HepG2 (cell line): ENCODE measurements around the gene LRRC27. TPM values are rescaled to one million over a fixed set of nuclear protein-coding genes. Genes with fewer than 3 reads are reported as not detected.

Experiments used
- ATAC-seq: fragments of 200-7000 bp; cut with Tn5 transposase; 3 replicates; pipeline ENCODE4 v1.9.1; 2020; ENCODE audit warnings: mild to moderate bottlenecking, moderate library complexity
- BruUV-seq: library from RNA; stranded (reverse); fragments of 400-500 nt; replicated peaks from 2 replicates; lab custom pipeline; 2021; lab: Mats Ljungman, UMichigan
- CTCF ChIA-PET: fragments of 300-600 bp; formaldehyde crosslinking; extraction: SDS; loops from one replicate; lab custom pipeline; 2021; ENCODE audit warnings: low total read pairs, inconsistent platforms, low intra/inter-chr PET ratio; lab: Yijun Ruan, JAX
- POLR2A ChIA-PET: fragments of 350-600 bp; sonication (Branson Sonifier 250); formaldehyde crosslinking; loops from one replicate; lab custom pipeline; 2020; ENCODE audit warnings: antibody characterized with exemption, inconsistent platforms; lab: Yijun Ruan, JAX
- DNase-seq: peaks from one replicate; pipeline ENCODE4 v3.0.0-alpha.2; 2015; ENCODE audit warnings: low spot score
- FAIRE-seq: peaks from 3 replicates; lab custom pipeline; 2011; peaks lifted over from hg19 to GRCh38; lab: Jason Lieb, UNC
- H2AFZ ChIP-seq: one replicate; pipeline ENCODE4 v1.6.1; 2011; ENCODE audit warnings: low read length, inconsistent platforms
- H3K27ac ChIP-seq: fragments of 300-600 bp; 3 replicates; pipeline ENCODE4 v1.8.0; 2011; ENCODE audit warnings: mixed run types, mild to moderate bottlenecking, mixed read lengths, low read length, inconsistent platforms; ENCODE audit not compliant: insufficient read depth; ENCODE audit errors: extremely low read length
- H3K27me3 ChIP-seq, 2 experiments: fragments of 200-600 bp in 1 of 2; 2 replicates in 1 of 2; 3 replicates in 1 of 2; pipeline versions ENCODE4 v1.6.0 to v1.8.0; 2011; ENCODE audit warnings: low read length in 2 of 2, mild to moderate bottlenecking in 2 of 2, moderate library complexity in 2 of 2, inconsistent platforms in 1 of 2; ENCODE audit not compliant: insufficient read depth in 2 of 2, control insufficient read depth in 1 of 2
- H3K36me3 ChIP-seq, 2 experiments: fragments of 200-600 bp in 1 of 2; replicated peaks in 1 of 2; 2 replicates in 1 of 2; 3 replicates in 1 of 2; pipeline versions ENCODE4 v1.5.1 to v1.8.0; 2011; ENCODE audit warnings: low read length in 2 of 2, inconsistent platforms in 1 of 2; ENCODE audit not compliant: insufficient read depth in 2 of 2, control insufficient read depth in 1 of 2
- H3K4me1 ChIP-seq: 2 replicates; pipeline ENCODE4 v1.5.1; 2012; ENCODE audit warnings: low read length, inconsistent platforms; ENCODE audit not compliant: insufficient read depth
- H3K4me2 ChIP-seq: 2 replicates; pipeline ENCODE4 v1.6.0; 2011; ENCODE audit warnings: low read depth, low read length, inconsistent platforms
- H3K4me3 ChIP-seq, 3 experiments: fragments of 200-600 bp in 1 of 3; sonication (generic), shearing (Covaris generic) in 1 of 3; replicated peaks in 1 of 3; 2 replicates each; pipeline ENCODE4 v1.5.1; 2011 to 2016; ENCODE audit warnings: low read length in 3 of 3, inconsistent platforms in 2 of 3, low read depth in 2 of 3, mild to moderate bottlenecking in 2 of 3, control low read depth in 1 of 3, mixed read lengths in 1 of 3; ENCODE audit not compliant: insufficient read depth in 1 of 3
- H3K79me2 ChIP-seq: one replicate; pipeline ENCODE4 v1.6.1; 2011; ENCODE audit warnings: low read length, inconsistent platforms; ENCODE audit not compliant: insufficient read depth
- H3K9ac ChIP-seq: 2 replicates; pipeline ENCODE4 v1.6.0; 2011; ENCODE audit warnings: mild to moderate bottlenecking, low read depth, low read length, inconsistent platforms; ENCODE audit not compliant: insufficient read depth
- H3K9me3 ChIP-seq: 2 replicates; pipeline ENCODE4 v1.5.1; 2012; ENCODE audit warnings: mild to moderate bottlenecking, low read length
- H4K20me1 ChIP-seq: 2 replicates; pipeline ENCODE4 v1.6.0; 2011; ENCODE audit warnings: inconsistent platforms, mild to moderate bottlenecking, low read length, moderate library complexity; ENCODE audit not compliant: insufficient read depth
- E2F5 ChIP-seq: sonication (generic); formaldehyde crosslinking; conservative IDR thresholded peaks from 2 replicates; pipeline ENCODE4 v1.4.0; 2020; ENCODE audit warnings: missing genetic modification reagents
- ELF3 ChIP-seq: IDR thresholded peaks from 2 replicates; pipeline ENCODE4 v1.6.1; 2016; ENCODE audit warnings: missing genetic modification reagents, missing compliant biosample characterization
- HMGXB4 ChIP-seq, 2 experiments: sonication (generic) in 1 of 2; formaldehyde crosslinking in 1 of 2; IDR thresholded peaks; 2 replicates each; pipeline versions ENCODE4 v1.4.0 to v1.6.1; 2018 to 2020; ENCODE audit warnings: missing genetic modification reagents in 2 of 2, borderline replicate concordance in 1 of 2, low read depth in 1 of 2, mild to moderate bottlenecking in 1 of 2, missing biosample characterization in 1 of 2
- KLF13 ChIP-seq: sonication (generic); formaldehyde crosslinking; IDR thresholded peaks from 2 replicates; pipeline ENCODE4 v1.4.0; 2020; ENCODE audit warnings: mild to moderate bottlenecking, missing genetic modification reagents
- MAF1 ChIP-seq: sonication (generic); formaldehyde crosslinking; IDR thresholded peaks from 2 replicates; pipeline ENCODE4 v1.5.0; 2020; ENCODE audit warnings: missing genetic modification reagents, borderline replicate concordance
- MAX ChIP-seq: IDR thresholded peaks from 2 replicates; pipeline ENCODE4 v1.6.1; 2012; ENCODE audit warnings: inconsistent platforms
- RAD21 ChIP-seq: fragments of 450-650 bp; formaldehyde crosslinking; IDR thresholded peaks from 2 replicates; pipeline ENCODE4 v1.5.0; 2020; ENCODE audit warnings: mild to moderate bottlenecking
- RAD51 ChIP-seq: fragments of 450-650 bp; IDR thresholded peaks from 2 replicates; pipeline ENCODE4 v1.6.1; 2016; ENCODE audit warnings: borderline replicate concordance
- RARA ChIP-seq: IDR thresholded peaks from 2 replicates; pipeline ENCODE4 v1.6.1; 2016; ENCODE audit warnings: missing genetic modification reagents, missing compliant biosample characterization
- U2AF2 ChIP-seq: fragments of 200-400 bp; formaldehyde crosslinking; IDR thresholded peaks from 2 replicates; pipeline ENCODE4 v1.6.1; 2017; ENCODE audit warnings: low read depth, mild to moderate bottlenecking, low read length
- ZFP37 ChIP-seq: sonication (generic); formaldehyde crosslinking; IDR thresholded peaks from 2 replicates; pipeline ENCODE4 v1.4.0; 2020; ENCODE audit warnings: missing genetic modification reagents, borderline replicate concordance
- ZNF124 ChIP-seq: sonication (generic); formaldehyde crosslinking; IDR thresholded peaks from 2 replicates; pipeline ENCODE4 v1.4.0; 2020; ENCODE audit warnings: missing genetic modification reagents
- ZNF138 ChIP-seq: sonication (generic); formaldehyde crosslinking; IDR thresholded peaks from 2 replicates; pipeline ENCODE4 v1.5.0; 2020; ENCODE audit warnings: mild to moderate bottlenecking, low read depth, missing genetic modification reagents
- ZNF232 ChIP-seq: sonication (generic); formaldehyde crosslinking; IDR thresholded peaks from 2 replicates; pipeline ENCODE4 v1.4.0; 2020; ENCODE audit warnings: missing genetic modification reagents, borderline replicate concordance
- ZNF414 ChIP-seq: sonication (generic); formaldehyde crosslinking; IDR thresholded peaks from 2 replicates; pipeline ENCODE4 v1.5.0; 2020; ENCODE audit warnings: missing genetic modification reagents
- ZNF577 ChIP-seq: sonication (generic); formaldehyde crosslinking; IDR thresholded peaks from 2 replicates; pipeline ENCODE4 v1.4.0; 2020; ENCODE audit warnings: mild to moderate bottlenecking, low read depth, missing genetic modification reagents, borderline replicate concordance
- ZNF639 ChIP-seq: conservative IDR thresholded peaks from 2 replicates; pipeline ENCODE4 v1.6.1; 2018; ENCODE audit warnings: missing genetic modification reagents
- WGBS: methylation state at CpG from one replicate; pipeline ENCODE4 v1.1.6; 2017; ENCODE audit warnings: low lambda C conversion rate; 5-methylcytosine and 5-hydroxymethylcytosine counted together
- in situ Hi-C: cut with HindIII; loops from 2 replicates; pipeline ENCODE4 v1.10.0; 2017; ENCODE audit warnings: low pct_unique_long_range_greater_than_20kb; ENCODE audit not compliant: extremely low pct_ligation_motif_present
- intact Hi-C: fragments of 100-400 bp; cut with micrococcal nuclease; formaldehyde crosslinking; loops from one replicate; pipeline ENCODE4 v1.10.0; 2022; ENCODE audit not compliant: unreplicated experiment
- polyA plus RNA-seq, 8 experiments: library from polyadenylated mRNA; depleted of rRNA in 3 of 8; stranded (reverse) in 7 of 8; unstranded in 1 of 8; fragments of >200 nt; fragmentation: Illumina TruSeq in 4 of 8; extraction: Trizol in 4 of 8; gene quantifications; 2 replicates each; pipeline versions ENCODE4 v1.2.1 to v1.2.3, GENCODE V29; 2011 to 2016; ENCODE audit warnings: low read depth in 4 of 8, missing spikeins in 1 of 8, mixed read lengths in 1 of 8; ENCODE audit not compliant: insufficient read depth in 1 of 8
- total RNA-seq, 5 experiments: library from RNA; depleted of rRNA; stranded (reverse); fragments of >200 nt; fragmentation: Illumina TruSeq; extraction: Trizol; gene quantifications; 2 replicates each; pipeline ENCODE4 v1.2.3, GENCODE V29; 2016; ENCODE audit warnings: low read depth in 1 of 5

Gene LRRC27
- total and polyA plus RNA-seq, 2 of the 13 experiments (the other 11 are each of a cell fraction or from before 2014, with no cell fraction given), result 4.2 to 4.6 TPM

- in situ Hi-C loops, result no loop called here
- DNase-seq, result peak; percentile 26
- H3K27ac ChIP-seq, result peak overlapping the region; percentile 86
- TF ChIP-seq E2F5 (CRISPR knock-in tag), result no peak
- 0 out of 2 replicates have a peak, but pooled peaks have one; percentile 0 for TF ChIP-seq ELF3
- no peak for TF ChIP-seq ZNF232 (CRISPR knock-in tag)
- TF ChIP-seq RAD51, result no peak
- TF ChIP-seq ZNF639, result 0 out of 2 replicates have a peak, but pooled peaks have one; percentile 11
- no peak for TF ChIP-seq ZNF414 (CRISPR knock-in tag)
- no peak for TF ChIP-seq KLF13 (CRISPR knock-in tag)
- TF ChIP-seq U2AF2, result no peak
- 0 out of 2 replicates have a peak, but pooled peaks have one; percentile 42 for TF ChIP-seq RAD21 (CRISPR knock-in tag)
- TF ChIP-seq ZNF124, result no peak
- no peak for TF ChIP-seq ZFP37 (CRISPR knock-in tag)
- no peak for TF ChIP-seq ZNF577 (CRISPR knock-in tag)
- TF ChIP-seq RARA (CRISPR knock-in tag), result no peak
- peak; percentile 24; the same call in 1 of the 2 replicates for TF ChIP-seq MAX
- no peak for TF ChIP-seq MAF1
- peak in 1 of 2 experiments; percentile 5; a peak in 1 of 4 replicates for TF ChIP-seq HMGXB4 (CRISPR knock-in tag; IDR thresholded peaks at IDR 0.05; ENCODE audit: borderline replicate concordance in 1 of 2, low read depth in 1 of 2)
- TF ChIP-seq ZNF138 (CRISPR knock-in tag), result no peak
Measured at GRCh38 chr10:132396494-132397035, 64.6 kb downstream of the LRRC27 start.

More at GRCh38 chr10:132396494-132397035, 64.6 kb downstream of the LRRC27 start:
- Histone ChIP-seq H3K79me2 (no peaks in the 10 kb centered on the region), H4K20me1 (no peaks in the 10 kb centered on the region), H3K9ac (peak overlapping the region; percentile 75), H3K4me1 (peaks cover 37% of the 10 kb centered on the region), H2AFZ (no peak overlapping the region), H3K9me3 (no peaks in the 10 kb centered on the region), H3K4me2 (peak overlapping the region; percentile 82), H3K27me3 (peaks cover 8 to 28% of the 10 kb centered on the region in 2 experiments; a peak in 3 of 5 replicates), H3K36me3 (no peaks in the 10 kb centered on the region; a peak in 1 of 5 replicates), H3K4me3 (peak overlapping the region; percentile 61 to 75 (median 62); a peak in 4 of 6 replicates)
- WGBS, result no CpG with 5 or more reads among the region's 80 CpGs
- no TSS peak for BruUV-seq
- ChIA-PET POLR2A (no interaction called here), CTCF (interaction anchor here (0.9 kb wide), 1 partner anchor 50 kb away, joined by 3 read pairs; no protein-coding TSS in a partner anchor)
- intact Hi-C loops, result no loop called here
- FAIRE-seq (no peak), ATAC-seq (peak; percentile 62)
